GM23248 (cell line): ENCODE results near the gene TOLLIP. TPM values are rescaled to one million over a fixed set of nuclear protein-coding genes. Genes with fewer than 3 reads are reported as not detected.
"Not testable (repeated sequence)": the region's sequence is repeated elsewhere in the genome, so short reads cannot be mapped to it uniquely, and the experiment has no call there.

ENCODE experiments used
- DNase-seq: peaks from one replicate; pipeline ENCODE4 v3.0.0-alpha.2; 2015
- H2AFZ ChIP-seq: fragments of 200-600 bp; sonication (generic); 2 replicates; pipeline ENCODE4 v1.6.1; 2016; ENCODE audit warnings: antibody characterized with exemption
- H3F3A ChIP-seq: fragments of 200-600 bp; sonication (generic); 2 replicates; pipeline ENCODE4 v1.6.1; 2016; ENCODE audit warnings: mild to moderate bottlenecking, antibody characterized with exemption, mixed run types; ENCODE audit not compliant: insufficient read depth
- H3K27ac ChIP-seq: fragments of 200-600 bp; sonication (generic); 2 replicates; pipeline ENCODE4 v1.5.1; 2016; ENCODE audit warnings: mild to moderate bottlenecking
- H3K27me3 ChIP-seq: fragments of 200-600 bp; sonication (generic); replicated peaks from 2 replicates; pipeline ENCODE4 v1.6.1; 2016; ENCODE audit warnings: mild to moderate bottlenecking; ENCODE audit not compliant: insufficient read depth
- H3K36me3 ChIP-seq: fragments of 200-600 bp; sonication (generic); 2 replicates; pipeline ENCODE4 v1.6.1; 2016; ENCODE audit warnings: low read depth, mild to moderate bottlenecking
- H3K4me1 ChIP-seq: fragments of 200-600 bp; sonication (generic); 2 replicates; pipeline ENCODE4 v1.6.1; 2016; ENCODE audit warnings: mild to moderate bottlenecking; ENCODE audit not compliant: insufficient read depth
- H3K4me2 ChIP-seq: fragments of 200-600 bp; sonication (generic); one replicate; pipeline ENCODE4 v1.6.1; 2016; ENCODE audit warnings: mild to moderate bottlenecking; ENCODE audit not compliant: unreplicated experiment
- H3K4me3 ChIP-seq: fragments of 200-600 bp; sonication (generic); 2 replicates; pipeline ENCODE4 v1.5.1; 2016; ENCODE audit warnings: mild to moderate bottlenecking
- H3K79me2 ChIP-seq: fragments of 200-600 bp; sonication (generic); 2 replicates; pipeline ENCODE4 v1.6.1; 2016; ENCODE audit warnings: mild to moderate bottlenecking; ENCODE audit not compliant: insufficient read depth
- H3K9ac ChIP-seq: fragments of 200-600 bp; sonication (generic); 2 replicates; pipeline ENCODE4 v1.6.1; 2016; ENCODE audit warnings: mild to moderate bottlenecking
- H3K9me2 ChIP-seq: fragments of 200-600 bp; sonication (generic); 2 replicates; pipeline ENCODE4 v1.6.1; 2016; ENCODE audit warnings: mixed run types, mild to moderate bottlenecking, moderate library complexity; ENCODE audit not compliant: insufficient read depth
- H3K9me3 ChIP-seq: fragments of 200-600 bp; sonication (generic); one replicate; pipeline ENCODE4 v1.6.1; 2017; ENCODE audit warnings: low read depth
- H4K20me1 ChIP-seq: fragments of 200-600 bp; sonication (generic); 2 replicates; pipeline ENCODE4 v1.6.0; 2016; ENCODE audit not compliant: insufficient read depth
- EZH2 ChIP-seq: fragments of 200-600 bp; sonication (generic); IDR thresholded peaks from 2 replicates; pipeline ENCODE4 v1.6.1; 2018; ENCODE audit warnings: antibody characterized with exemption, mild to moderate bottlenecking; ENCODE audit not compliant: insufficient read depth, poor library complexity, severe bottlenecking
- EZH2phosphoT487 ChIP-seq: fragments of 200-600 bp; sonication (generic); IDR thresholded peaks from 2 replicates; pipeline ENCODE4 v1.6.1; 2018; ENCODE audit warnings: antibody characterized with exemption, moderate library complexity, mild to moderate bottlenecking, low read depth; ENCODE audit not compliant: insufficient read depth
- WGBS, 2 experiments: methylation state at CpG; one replicate each; pipeline ENCODE4 v1.1.6; 2015 to 2017; ENCODE audit warnings: low lambda C conversion rate in 2 of 2, low coverage in 1 of 2; ENCODE audit errors: missing lambda C conversion rate in 2 of 2; 5-methylcytosine and 5-hydroxymethylcytosine counted together
- in situ Hi-C: fragments of 300-500 bp; cut with MboI; formaldehyde crosslinking; loops from 2 replicates; pipeline ENCODE4 v1.15.0; 2020
- polyA plus RNA-seq: library from polyadenylated mRNA; unstranded; fragments of >200 nt; fragmentation: Nextera tagmentation; extraction: Ambion mirVana; gene quantifications from 2 replicates; pipeline ENCODE4 v1.2.1, GENCODE V29; 2016
- total RNA-seq: library from RNA; depleted of rRNA; stranded (reverse); fragments of >200 nt; shearing (Covaris generic); gene quantifications from 2 replicates; pipeline ENCODE4 v1.2.3, GENCODE V29; 2014

Gene TOLLIP
- total and polyA plus RNA-seq, 2 experiments from 2014 or later: 27.3 to 57.7 TPM

- H3K27me3 ChIP-seq: no peaks in the 10 kb centered on the region
- H3K4me3 ChIP-seq: no peak overlapping the region
- in situ Hi-C loops: no loop called here
- H3K79me2 ChIP-seq: no peaks in the 10 kb centered on the region
- no peaks in the 10 kb centered on the region for H3K4me1 ChIP-seq
- no peak overlapping the region for H3K9ac ChIP-seq
- H3K4me2 ChIP-seq: no peak overlapping the region
- WGBS, 2 experiments: 56 to 67% methylated on average over 4 to 5 of the region's 5 CpGs
- no peaks in the 10 kb centered on the region for H4K20me1 ChIP-seq
- no peak overlapping the region for H3K27ac ChIP-seq
- no peak for TF ChIP-seq EZH2phosphoT487
- no peak for TF ChIP-seq EZH2
- no peaks in the 10 kb centered on the region for H3F3A ChIP-seq
- no peaks in the 10 kb centered on the region for H3K9me2 ChIP-seq
- no peak overlapping the region for H2AFZ ChIP-seq
- no peak for DNase-seq
- H3K9me3 ChIP-seq: no peaks in the 10 kb centered on the region
- no peaks in the 10 kb centered on the region for H3K36me3 ChIP-seq
These were observed 39.5 kb downstream of the TOLLIP start for GRCh38 chr11:1269957-1270356.

- Histone ChIP-seq H3F3A (no peaks in the 10 kb centered on the region), H3K9ac (no peak overlapping the region), H3K4me1 (no peaks in the 10 kb centered on the region), H2AFZ (no peak overlapping the region), H3K27ac (no peak overlapping the region), H3K4me2 (no peak overlapping the region), H3K79me2 (no peaks in the 10 kb centered on the region), H3K27me3 (no peaks in the 10 kb centered on the region), H4K20me1 (no peaks in the 10 kb centered on the region), H3K36me3 (no peaks in the 10 kb centered on the region), H3K9me3 (no peaks in the 10 kb centered on the region), H3K4me3 (no peak overlapping the region), H3K9me2 (no peaks in the 10 kb centered on the region)
- WGBS, 2 experiments: 78 to 82% methylated on average over 9 of the region's 9 CpGs
- TF ChIP-seq EZH2 (no peak), EZH2phosphoT487 (no peak)
- in situ Hi-C loops: no loop called here
- DNase-seq: peak; percentile 38
These were observed 41.9 kb downstream of the TOLLIP start for GRCh38 chr11:1267441-1268100.

- H3K9me3 ChIP-seq, H3K27me3 ChIP-seq, H3K4me2 ChIP-seq, H3K4me3 ChIP-seq, H4K20me1 ChIP-seq, H3K9ac ChIP-seq, DNase-seq, H3K27ac ChIP-seq, H3K36me3 ChIP-seq, H3K9me2 ChIP-seq, in situ Hi-C loops, H3F3A ChIP-seq, H3K79me2 ChIP-seq, H3K4me1 ChIP-seq, H2AFZ ChIP-seq: not testable (repeated sequence)
- 69 to 74% methylated on average over 2 of the region's 2 CpGs for WGBS, 2 experiments
These were observed 42.5 kb downstream of the TOLLIP start for GRCh38 chr11:1266976-1267375.

GRCh38 chr11:1265480-1265879 is 44.0 kb downstream of the TOLLIP start:
- H3F3A ChIP-seq, H3K4me3 ChIP-seq, H2AFZ ChIP-seq, H3K36me3 ChIP-seq, H3K9me2 ChIP-seq, H3K9me3 ChIP-seq, DNase-seq, H3K4me1 ChIP-seq, H3K27me3 ChIP-seq, H3K9ac ChIP-seq, in situ Hi-C loops, H4K20me1 ChIP-seq, H3K79me2 ChIP-seq, H3K4me2 ChIP-seq, H3K27ac ChIP-seq: not testable (repeated sequence)
- 79 to 84% methylated on average over 4 of the region's 4 CpGs for WGBS, 2 experiments

- H3K4me1 ChIP-seq, H3K4me2 ChIP-seq, H3K4me3 ChIP-seq, H3K27me3 ChIP-seq, H3K9me2 ChIP-seq, H3K36me3 ChIP-seq, H3K9ac ChIP-seq, H3K27ac ChIP-seq, H3F3A ChIP-seq, H3K79me2 ChIP-seq, H4K20me1 ChIP-seq, H3K9me3 ChIP-seq, in situ Hi-C loops: not testable (repeated sequence)
- peak; percentile 82 for DNase-seq
- WGBS, 2 experiments: 0 to 3% methylated on average over 3 of the region's 3 CpGs
- 0 out of 2 replicates have a peak overlapping the region, but pooled peaks have one; percentile 19 for H2AFZ ChIP-seq
These were observed 45.0 kb downstream of the TOLLIP start for GRCh38 chr11:1264444-1264843.
